Transverse colon (tissue), 4 donors: ENCODE measurements around the gene PJA2. TPM values are rescaled to one million over a fixed set of nuclear protein-coding genes. Genes with fewer than 3 reads are reported as not detected.

ENCODE experiments used
- DNase-seq: peaks from one replicate; pipeline ENCODE4 v3.0.0-alpha.2; 2019
- H3K27ac ChIP-seq, 4 donors: fragments of 200-600 bp; sonication (generic); 2 replicates each; pipeline ENCODE4 v1.5.1; 2016 to 2018; ENCODE audit warnings: inconsistent platforms in 4 of 4
- H3K27me3 ChIP-seq: fragments of 200-600 bp; sonication (generic); 2 replicates; pipeline ENCODE4 v1.5.1; 2017; ENCODE audit warnings: inconsistent platforms
- H3K36me3 ChIP-seq, 4 donors: fragments of 200-600 bp; sonication (generic); 2 replicates each; pipeline ENCODE4 v1.5.1; 2017 to 2019; ENCODE audit warnings: inconsistent platforms in 4 of 4
- H3K4me1 ChIP-seq, 4 donors: fragments of 200-600 bp; sonication (generic); 2 replicates each; pipeline ENCODE4 v1.5.1; 2017 to 2020; ENCODE audit warnings: inconsistent platforms in 4 of 4
- H3K4me3 ChIP-seq, 4 donors: fragments of 200-600 bp; sonication (generic); 1 replicate in 1 of 4; 2 replicates in 3 of 4; pipeline versions ENCODE4 v1.5.1 to v1.6.1; 2017 to 2019; ENCODE audit warnings: inconsistent platforms in 4 of 4
- H3K9me3 ChIP-seq, 2 donors: fragments of 200-600 bp; sonication (generic); 2 replicates each; pipeline ENCODE4 v1.5.1; 2017 to 2019; ENCODE audit warnings: inconsistent platforms in 2 of 2
- EP300 ChIP-seq: sonication (generic); formaldehyde crosslinking; IDR thresholded peaks from one replicate; pipeline ENCODE4 v1.6.1; 2017; ENCODE audit warnings: antibody characterized with exemption, low read depth
- POLR2A ChIP-seq: fragments of 450-650 bp; IDR thresholded peaks from one replicate; pipeline ENCODE4 v1.6.1; 2016; ENCODE audit warnings: antibody characterized with exemption, mild to moderate bottlenecking, moderate library complexity
- POLR2AphosphoS5 ChIP-seq, 3 donors: sonication (generic); formaldehyde crosslinking; IDR thresholded peaks; one replicate each; pipeline ENCODE4 v1.6.1; 2016; ENCODE audit warnings: antibody characterized with exemption in 3 of 3
- WGBS, 2 donors: methylation state at CpG; one replicate each; pipeline ENCODE4 v1.1.5; 2018; ENCODE audit warnings: low coverage in 1 of 2; 5-methylcytosine and 5-hydroxymethylcytosine counted together
- in situ Hi-C, 4 donors: fragments of 200-750 bp; cut with MboI; loops; one replicate each; pipeline versions ENCODE4 v1.15.0 to v1.15.1; 2017; ENCODE audit warnings: low sequenced_read_pairs in 3 of 4, low pct_ligation_motif_present in 1 of 4, low pct_unique_long_range_greater_than_20kb in 1 of 4
- intact Hi-C: fragments of 100-400 bp; cut with DNase I; formaldehyde crosslinking; loops from one replicate; pipeline ENCODE4 v1.15.1; 2023; ENCODE audit warnings: low total_unique reads
- total RNA-seq, 4 donors: library from RNA; depleted of rRNA; stranded (reverse); fragments of >200 nt; gene quantifications; one replicate each; pipeline ENCODE4 v1.1.0, GENCODE V29; 2016
- TF ChIP-seq, protein P1 (sequence below), 5 experiments: fragments of 200-600 bp in 3 of 5; fragments of 450-650 bp in 2 of 5; sonication (generic) in 3 of 5; IDR thresholded peaks; 1 replicate in 2 of 5; 2 replicates in 3 of 5; pipeline ENCODE4 v1.5.1; 2016 to 2017; ENCODE audit warnings: antibody characterized with exemption in 5 of 5, inconsistent platforms in 3 of 5, mild to moderate bottlenecking in 2 of 5, moderate library complexity in 1 of 5

The PJA2 gene
- total RNA-seq, 4 donors from 2014 or later, result 62.5 to 93.8 (median 78.2) TPM

DNA sequence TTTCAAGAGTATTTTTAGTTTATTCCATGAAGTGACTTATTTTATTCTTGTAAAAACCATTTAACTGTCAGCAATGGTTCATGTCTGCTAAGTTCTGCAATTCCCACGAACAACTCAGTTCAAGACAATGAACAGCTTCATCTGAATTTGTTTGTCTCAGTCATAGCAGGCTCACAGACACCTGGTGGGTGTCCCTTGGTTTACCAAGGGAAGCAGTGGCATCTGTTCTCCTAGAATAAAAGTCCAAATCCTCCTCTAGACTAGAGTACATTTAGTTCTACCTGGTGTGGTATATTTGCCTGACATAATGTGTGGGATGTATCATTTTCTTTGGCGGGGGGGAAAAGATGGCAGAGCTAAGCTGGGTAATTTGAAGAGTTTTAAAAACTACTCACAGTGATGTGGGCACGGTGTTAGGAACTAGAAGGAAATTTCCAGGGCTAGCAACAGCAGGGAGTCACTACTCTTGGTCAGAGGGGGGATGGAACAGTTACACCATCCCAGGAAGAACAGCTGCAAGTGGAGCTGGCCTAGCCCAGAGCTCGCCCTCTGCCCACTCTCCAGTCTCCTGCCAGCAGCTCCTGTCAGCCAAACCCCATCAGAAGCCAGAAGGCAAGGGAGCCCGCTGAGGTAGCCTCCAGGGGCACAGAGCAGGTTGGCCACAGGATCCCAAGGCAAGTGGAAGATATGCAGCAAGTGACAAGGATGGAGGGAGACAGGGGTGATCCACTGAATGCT, 100.3 kb downstream of the PJA2 start:
- H3K27me3 ChIP-seq, result no peaks in the 10 kb centered on the region
- WGBS, 2 donors, result 82 to 83% methylated on average over 2 to 5 of the region's 5 CpGs
- no peaks in the 10 kb centered on the region for H3K4me1 ChIP-seq
- H3K9me3 ChIP-seq, result no peaks in the 10 kb centered on the region
- no peak overlapping the region for H3K4me3 ChIP-seq
- in situ Hi-C loops (no loop called here), intact Hi-C loops (no loop called here)
- no peak for DNase-seq
- H3K27ac ChIP-seq, result no peak overlapping the region
- H3K36me3 ChIP-seq, result no peaks in the 10 kb centered on the region
- TF ChIP-seq POLR2A, result no peak
- TF ChIP-seq POLR2AphosphoS5 (IDR thresholded peaks at IDR 0.05), result no peak
- TF ChIP-seq, protein P1, sequence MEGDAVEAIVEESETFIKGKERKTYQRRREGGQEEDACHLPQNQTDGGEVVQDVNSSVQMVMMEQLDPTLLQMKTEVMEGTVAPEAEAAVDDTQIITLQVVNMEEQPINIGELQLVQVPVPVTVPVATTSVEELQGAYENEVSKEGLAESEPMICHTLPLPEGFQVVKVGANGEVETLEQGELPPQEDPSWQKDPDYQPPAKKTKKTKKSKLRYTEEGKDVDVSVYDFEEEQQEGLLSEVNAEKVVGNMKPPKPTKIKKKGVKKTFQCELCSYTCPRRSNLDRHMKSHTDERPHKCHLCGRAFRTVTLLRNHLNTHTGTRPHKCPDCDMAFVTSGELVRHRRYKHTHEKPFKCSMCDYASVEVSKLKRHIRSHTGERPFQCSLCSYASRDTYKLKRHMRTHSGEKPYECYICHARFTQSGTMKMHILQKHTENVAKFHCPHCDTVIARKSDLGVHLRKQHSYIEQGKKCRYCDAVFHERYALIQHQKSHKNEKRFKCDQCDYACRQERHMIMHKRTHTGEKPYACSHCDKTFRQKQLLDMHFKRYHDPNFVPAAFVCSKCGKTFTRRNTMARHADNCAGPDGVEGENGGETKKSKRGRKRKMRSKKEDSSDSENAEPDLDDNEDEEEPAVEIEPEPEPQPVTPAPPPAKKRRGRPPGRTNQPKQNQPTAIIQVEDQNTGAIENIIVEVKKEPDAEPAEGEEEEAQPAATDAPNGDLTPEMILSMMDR (IDR thresholded peaks at IDR 0.05), result no peak
- TF ChIP-seq EP300, result no peak

DNA sequence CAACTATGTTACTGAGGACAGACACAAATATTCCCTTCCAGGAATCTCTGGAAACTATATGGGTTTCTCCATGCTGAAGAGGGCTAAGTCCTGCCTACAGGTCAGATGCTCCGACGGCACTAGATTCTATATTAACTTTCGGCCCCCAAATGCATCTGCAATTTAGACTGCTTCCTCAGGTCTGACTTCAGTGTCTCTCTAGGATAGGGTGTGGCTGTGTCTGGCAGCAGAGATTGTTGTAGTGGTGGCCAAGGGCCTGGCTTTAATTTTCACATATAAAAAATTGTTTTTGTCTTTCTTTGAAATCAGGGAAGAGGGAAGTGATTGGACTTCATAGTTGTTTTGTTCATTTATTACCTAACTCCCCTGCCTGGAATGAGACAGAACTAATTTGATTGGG, 101.8 kb downstream of the PJA2 start:
- Histone ChIP-seq H3K9me3 (no peaks in the 10 kb centered on the region), H3K27me3 (no peaks in the 10 kb centered on the region), H3K4me1 (no peaks in the 10 kb centered on the region), H3K36me3 (no peaks in the 10 kb centered on the region), H3K4me3 (no peak overlapping the region), H3K27ac (no peak overlapping the region)
- DNase-seq, result no peak
- TF ChIP-seq POLR2A (no peak), POLR2AphosphoS5 (IDR thresholded peaks at IDR 0.05) (no peak)
- TF ChIP-seq, protein P1 (IDR thresholded peaks at IDR 0.05), result no peak
- intact Hi-C loops (no loop called here), in situ Hi-C loops (no loop called here)
- WGBS, 2 donors, result 85 to 90% methylated on average over 3 of the region's 3 CpGs

DNA sequence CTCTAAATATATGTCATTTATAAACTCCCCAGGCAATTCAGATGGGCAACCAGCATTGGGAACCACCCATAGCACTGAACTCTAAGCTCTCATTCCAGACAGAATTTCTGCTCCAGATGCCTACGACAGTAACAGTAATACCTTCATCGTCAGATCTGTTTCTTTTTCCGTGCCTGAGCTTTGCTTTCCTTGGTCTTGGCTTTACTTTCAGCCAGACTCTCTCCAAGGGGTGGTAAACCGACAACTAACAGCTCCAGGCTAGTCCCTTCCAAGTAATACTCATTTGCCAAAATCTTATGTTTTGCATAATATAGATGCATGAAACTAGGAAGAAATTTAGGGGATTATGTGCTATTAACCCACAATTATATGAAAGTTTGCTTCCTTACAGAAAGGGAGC, 102.3 kb downstream of the PJA2 start:
- DNase-seq, result no peak
- 62 to 83% methylated on average over 3 to 4 of the region's 4 CpGs for WGBS, 2 donors
- in situ Hi-C loops, result no loop called here
- no peaks in the 10 kb centered on the region for H3K36me3 ChIP-seq
- no peaks in the 10 kb centered on the region for H3K27me3 ChIP-seq
- TF ChIP-seq, protein P1 (IDR thresholded peaks at IDR 0.05), result no peak
- TF ChIP-seq EP300 (no peak), POLR2AphosphoS5 (IDR thresholded peaks at IDR 0.05) (no peak), POLR2A (no peak)
- H3K27ac ChIP-seq, result no peak overlapping the region
- no peaks in the 10 kb centered on the region for H3K9me3 ChIP-seq
- intact Hi-C loops, result no loop called here
- H3K4me1 ChIP-seq, result no peaks in the 10 kb centered on the region
- H3K4me3 ChIP-seq, result no peak overlapping the region

DNA sequence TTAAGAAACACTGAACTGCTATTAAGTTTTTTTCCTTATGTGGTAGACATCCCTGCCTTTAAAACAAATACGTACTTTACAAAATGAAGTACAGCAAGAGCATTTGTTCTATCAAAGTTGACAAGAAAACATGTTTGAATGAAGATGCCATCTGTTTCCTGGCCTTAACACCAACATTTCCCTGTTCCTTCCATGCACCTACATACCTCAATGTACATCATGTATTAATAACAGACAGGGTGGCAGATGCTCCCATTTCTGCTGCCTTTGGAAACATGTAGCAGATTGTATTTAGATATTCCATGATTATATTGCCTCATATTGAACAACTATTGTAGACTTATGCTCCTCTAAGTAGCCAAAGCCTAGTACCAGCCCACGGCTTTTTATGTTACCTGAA, 104.4 kb downstream of the PJA2 start:
- TF ChIP-seq EP300, result no peak
- H3K4me3 ChIP-seq, result no peak overlapping the region
- intact Hi-C loops (no loop called here), in situ Hi-C loops (no loop called here)
- H3K9me3 ChIP-seq, result no peaks in the 10 kb centered on the region
- no peaks in the 10 kb centered on the region for H3K36me3 ChIP-seq
- 94 to 100% methylated on average over 2 of the region's 2 CpGs for whole genome bisulfite sequencing, 2 donors
- no peaks in the 10 kb centered on the region for H3K4me1 ChIP-seq
- no peak overlapping the region for H3K27ac ChIP-seq
- H3K27me3 ChIP-seq, result no peaks in the 10 kb centered on the region
- DNase-seq, result no peak

DNA sequence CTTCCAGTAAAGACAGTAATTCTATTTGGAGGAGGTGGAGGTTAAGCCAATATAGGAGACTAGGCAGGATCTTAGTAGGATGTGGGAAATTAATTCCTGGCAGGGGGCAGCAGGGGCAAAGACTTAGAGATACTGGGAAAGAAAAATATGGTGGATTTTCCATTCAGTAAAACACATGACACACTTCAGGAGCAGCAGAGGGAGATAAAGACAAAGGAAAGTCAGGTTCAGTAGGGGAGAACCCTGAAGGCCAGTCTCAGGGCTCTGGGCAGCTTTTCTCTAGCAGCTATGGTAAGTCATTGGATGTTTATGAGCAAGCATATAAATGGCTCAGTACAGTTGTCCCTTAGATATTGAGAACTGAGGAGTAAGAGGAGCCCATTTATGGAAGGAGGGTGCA, 105.5 kb downstream of the PJA2 start:
- no peak for DNase-seq
- no peaks in the 10 kb centered on the region for H3K9me3 ChIP-seq
- no peaks in the 10 kb centered on the region for H3K36me3 ChIP-seq
- no peak overlapping the region for H3K4me3 ChIP-seq
- no peak overlapping the region for H3K27ac ChIP-seq
- no peaks in the 10 kb centered on the region for H3K27me3 ChIP-seq
- TF ChIP-seq POLR2A (no peak), EP300 (no peak), POLR2AphosphoS5 (IDR thresholded peaks at IDR 0.05) (no peak)
- TF ChIP-seq, protein P1 (IDR thresholded peaks at IDR 0.05), result no peak
- in situ Hi-C loops, result no loop called here
- intact Hi-C loops, result no loop called here
- no peaks in the 10 kb centered on the region for H3K4me1 ChIP-seq
